GM23338 (cell line): ENCODE results near the gene DEXI. TPM values are rescaled to one million over a fixed set of nuclear protein-coding genes. Genes with fewer than 3 reads are reported as not detected.

ENCODE experiments used
- ATAC-seq: fragments of 200-7000 bp; cut with Tn5 transposase; 3 replicates; pipeline ENCODE4 v1.9.1; 2020
- DNase-seq: peaks from one replicate; pipeline ENCODE4 v3.0.0-alpha.2; 2015; ENCODE audit warnings: low spot score
- H2AFZ ChIP-seq: fragments of 200-600 bp; sonication (generic); 2 replicates; pipeline ENCODE4 v1.8.0; 2016; ENCODE audit warnings: antibody characterized with exemption, mild to moderate bottlenecking, moderate library complexity
- H3F3A ChIP-seq: fragments of 200-600 bp; sonication (generic); replicated peaks from 2 replicates; pipeline ENCODE4 v1.8.0; 2017; ENCODE audit warnings: antibody characterized with exemption, mixed run types, low read depth
- H3K27ac ChIP-seq: fragments of 200-600 bp; sonication (generic); 2 replicates; pipeline ENCODE4 v1.6.1; 2016; ENCODE audit warnings: low read depth
- H3K27me3 ChIP-seq: fragments of 200-600 bp; sonication (generic); 2 replicates; pipeline ENCODE4 v1.8.0; 2016; ENCODE audit warnings: mild to moderate bottlenecking, mixed run types, moderate library complexity; ENCODE audit not compliant: insufficient read depth
- H3K36me3 ChIP-seq: fragments of 200-600 bp; sonication (generic); 2 replicates; pipeline ENCODE4 v1.8.0; 2016; ENCODE audit warnings: mild to moderate bottlenecking; ENCODE audit not compliant: insufficient read depth
- H3K4me1 ChIP-seq: fragments of 200-600 bp; sonication (generic); 2 replicates; pipeline ENCODE4 v1.8.0; 2016; ENCODE audit warnings: mild to moderate bottlenecking, moderate library complexity; ENCODE audit not compliant: insufficient read depth
- H3K4me2 ChIP-seq: fragments of 200-600 bp; sonication (generic); 2 replicates; pipeline ENCODE4 v1.7.1; 2017; ENCODE audit warnings: mixed run types
- H3K4me3 ChIP-seq: fragments of 200-600 bp; sonication (generic); 2 replicates; pipeline ENCODE4 v1.6.1; 2016; ENCODE audit warnings: mixed run types
- H3K79me2 ChIP-seq: fragments of 200-600 bp; sonication (generic); replicated peaks from 2 replicates; pipeline ENCODE4 v1.8.0; 2017; ENCODE audit warnings: mild to moderate bottlenecking; ENCODE audit not compliant: insufficient read depth
- H3K9me2 ChIP-seq: fragments of 200-600 bp; sonication (generic); 2 replicates; pipeline ENCODE4 v1.8.0; 2017; ENCODE audit not compliant: insufficient read depth
- H4K20me1 ChIP-seq: fragments of 200-600 bp; sonication (generic); replicated peaks from 2 replicates; pipeline ENCODE4 v1.8.0; 2017; ENCODE audit warnings: mild to moderate bottlenecking; ENCODE audit not compliant: insufficient read depth
- H3K27ac Mint-ChIP-seq: 2 replicates; pipeline ENCODE4 v1.8.0; 2020; ENCODE audit warnings: inconsistent platforms, mild to moderate bottlenecking, moderate library complexity, mixed read lengths
- H3K27me3 Mint-ChIP-seq: 3 replicates; pipeline ENCODE4 v1.8.0; 2022; ENCODE audit warnings: low read depth, mild to moderate bottlenecking, moderate library complexity, mixed read lengths, inconsistent platforms; ENCODE audit not compliant: insufficient read depth, poor library complexity
- H3K36me3 Mint-ChIP-seq: 3 replicates; pipeline ENCODE4 v1.8.0; 2021; ENCODE audit warnings: low read depth, mild to moderate bottlenecking, inconsistent platforms, moderate library complexity, mixed read lengths
- H3K4me1 Mint-ChIP-seq: 3 replicates; pipeline ENCODE4 v1.8.0; 2020; ENCODE audit warnings: mild to moderate bottlenecking, inconsistent platforms, mixed read lengths
- H3K4me3 Mint-ChIP-seq: 3 replicates; pipeline ENCODE4 v1.8.0; 2021; ENCODE audit warnings: moderate library complexity, mild to moderate bottlenecking, inconsistent platforms, mixed read lengths
- H3K9me3 Mint-ChIP-seq: 3 replicates; pipeline ENCODE4 v1.8.0; 2020; ENCODE audit warnings: moderate library complexity, mild to moderate bottlenecking, inconsistent platforms, mixed read lengths
- CREB1 ChIP-seq: fragments of 250-450 bp; sonication (Bioruptor Pico); IDR thresholded peaks from 2 replicates; pipeline ENCODE4 v1.5.0; 2020; ENCODE audit warnings: low read depth, mild to moderate bottlenecking, moderate library complexity
- ETS1 ChIP-seq: IDR thresholded peaks from 2 replicates; pipeline ENCODE4 v1.6.1; 2016; ENCODE audit warnings: antibody characterized with exemption
- EZH2 ChIP-seq: fragments of 200-600 bp; sonication (generic); IDR thresholded peaks from one replicate; pipeline ENCODE4 v1.8.0; 2017; ENCODE audit warnings: antibody characterized with exemption, mild to moderate bottlenecking, low read depth; ENCODE audit not compliant: unreplicated experiment
- EZH2phosphoT487 ChIP-seq: fragments of 200-600 bp; sonication (generic); IDR thresholded peaks from one replicate; pipeline ENCODE4 v1.8.1; 2018; ENCODE audit warnings: antibody characterized with exemption; ENCODE audit not compliant: unreplicated experiment
- JUNB ChIP-seq: IDR thresholded peaks from one replicate; pipeline ENCODE4 v1.6.1; 2016; ENCODE audit warnings: antibody characterized with exemption; ENCODE audit not compliant: unreplicated experiment
- NANOG ChIP-seq: IDR thresholded peaks from 2 replicates; pipeline ENCODE4 v1.6.1; 2016; ENCODE audit warnings: antibody characterized with exemption, borderline replicate concordance
- POLR2AphosphoS5 ChIP-seq: IDR thresholded peaks from 2 replicates; pipeline ENCODE4 v1.6.1; 2016; ENCODE audit warnings: antibody characterized with exemption, low read depth
- REST ChIP-seq: IDR thresholded peaks from one replicate; pipeline ENCODE4 v1.6.1; 2018; ENCODE audit warnings: antibody characterized with exemption; ENCODE audit not compliant: unreplicated experiment
- STAT1 ChIP-seq: IDR thresholded peaks from one replicate; pipeline ENCODE4 v1.6.1; 2016; ENCODE audit warnings: antibody characterized with exemption; ENCODE audit not compliant: unreplicated experiment
- ZNF114 ChIP-seq: fragments of 250-450 bp; sonication (Bioruptor Pico); IDR thresholded peaks from 2 replicates; pipeline ENCODE4 v1.5.0; 2020; ENCODE audit warnings: mild to moderate bottlenecking, moderate library complexity
- ZNF331 ChIP-seq: fragments of 250-450 bp; sonication (Bioruptor Pico); IDR thresholded peaks from 2 replicates; pipeline ENCODE4 v1.5.0; 2020; ENCODE audit warnings: low read depth, mild to moderate bottlenecking, moderate library complexity
- ZNF462 ChIP-seq: fragments of 250-450 bp; sonication (Bioruptor Pico); IDR thresholded peaks from 2 replicates; pipeline ENCODE4 v1.5.0; 2020; ENCODE audit warnings: mild to moderate bottlenecking, moderate library complexity
- polyA plus RNA-seq: library from polyadenylated mRNA; unstranded; fragments of >200 nt; fragmentation: Nextera tagmentation; extraction: Ambion mirVana; gene quantifications from 2 replicates; pipeline ENCODE4 v1.2.1, GENCODE V29; 2016
- total RNA-seq: library from RNA; depleted of rRNA; stranded (reverse); fragments of >200 nt; shearing (Covaris generic); gene quantifications from 2 replicates; pipeline ENCODE4 v1.2.3, GENCODE V29; 2014
- TF ChIP-seq, protein P1 (sequence below), 2 experiments: fragments of 200-600 bp in 1 of 2; sonication (generic) in 1 of 2; conservative IDR thresholded peaks; 2 replicates each; pipeline versions ENCODE4 v1.5.1 to v1.6.1; 2016 to 2017; ENCODE audit warnings: antibody characterized with exemption in 2 of 2, low read depth in 2 of 2, mild to moderate bottlenecking in 2 of 2, moderate library complexity in 1 of 2

DEXI gene
- total and polyA plus RNA-seq, 2 experiments from 2014 or later = 26.5 to 58.2 TPM

- H3K36me3 ChIP-seq = peaks cover 3% of the 10 kb centered on the region; the same call in 1 of the 2 replicates
- H3K9me2 ChIP-seq = no peaks in the 10 kb centered on the region
- TF ChIP-seq ETS1 (no peak), STAT1 (no peak), REST (no peak), EZH2 (no peak), NANOG (no peak), ZNF462 (CRISPR knock-in tag) (no peak), CREB1 (no peak), ZNF114 (CRISPR knock-in tag) (no peak), POLR2AphosphoS5 (no peak), EZH2phosphoT487 (no peak), JUNB (no peak), ZNF331 (CRISPR knock-in tag) (no peak)
- TF ChIP-seq, protein P1, sequence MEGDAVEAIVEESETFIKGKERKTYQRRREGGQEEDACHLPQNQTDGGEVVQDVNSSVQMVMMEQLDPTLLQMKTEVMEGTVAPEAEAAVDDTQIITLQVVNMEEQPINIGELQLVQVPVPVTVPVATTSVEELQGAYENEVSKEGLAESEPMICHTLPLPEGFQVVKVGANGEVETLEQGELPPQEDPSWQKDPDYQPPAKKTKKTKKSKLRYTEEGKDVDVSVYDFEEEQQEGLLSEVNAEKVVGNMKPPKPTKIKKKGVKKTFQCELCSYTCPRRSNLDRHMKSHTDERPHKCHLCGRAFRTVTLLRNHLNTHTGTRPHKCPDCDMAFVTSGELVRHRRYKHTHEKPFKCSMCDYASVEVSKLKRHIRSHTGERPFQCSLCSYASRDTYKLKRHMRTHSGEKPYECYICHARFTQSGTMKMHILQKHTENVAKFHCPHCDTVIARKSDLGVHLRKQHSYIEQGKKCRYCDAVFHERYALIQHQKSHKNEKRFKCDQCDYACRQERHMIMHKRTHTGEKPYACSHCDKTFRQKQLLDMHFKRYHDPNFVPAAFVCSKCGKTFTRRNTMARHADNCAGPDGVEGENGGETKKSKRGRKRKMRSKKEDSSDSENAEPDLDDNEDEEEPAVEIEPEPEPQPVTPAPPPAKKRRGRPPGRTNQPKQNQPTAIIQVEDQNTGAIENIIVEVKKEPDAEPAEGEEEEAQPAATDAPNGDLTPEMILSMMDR (conservative IDR thresholded peaks at IDR 0.05; ENCODE audit: low read depth in 2 of 2) = no peak
- H3K79me2 ChIP-seq = no peaks in the 10 kb centered on the region
- peaks cover 8% of the 10 kb centered on the region; the same call in 2 of the 3 replicates for H3K4me1 Mint-ChIP-seq
- peaks cover 7% of the 10 kb centered on the region for H3K27me3 Mint-ChIP-seq
- peaks cover 5% of the 10 kb centered on the region; the same call in 1 of the 3 replicates for H3K36me3 Mint-ChIP-seq
- DNase-seq (no peak), ATAC-seq (no peak)
- H2AFZ ChIP-seq = no peak overlapping the region
- no peaks in the 10 kb centered on the region for H4K20me1 ChIP-seq
- no peak overlapping the region for H3K4me2 ChIP-seq
- H3K9me3 Mint-ChIP-seq = no peaks in the 10 kb centered on the region
- no peak overlapping the region for H3K27ac ChIP-seq
- H3K27ac Mint-ChIP-seq = no peak overlapping the region
- no peak overlapping the region for H3K4me3 ChIP-seq
- no peak overlapping the region for H3K4me3 Mint-ChIP-seq
- H3K4me1 ChIP-seq = no peaks in the 10 kb centered on the region
- H3K27me3 ChIP-seq = no peaks in the 10 kb centered on the region
- H3F3A ChIP-seq = no peaks in the 10 kb centered on the region
Measured at GRCh38 chr16:10967986-10968385, 25.7 kb upstream of the DEXI start.
